Measurements from ENCODE around the gene SLC8A1. TPM values are rescaled to one million over a fixed set of nuclear protein-coding genes. Genes with fewer than 3 reads are reported as not detected.

The SLC8A1 gene
- total RNA-seq, 4 donors from 2014 or later, result 19.6 to 51.2 (median 31.2) TPM

DNA sequence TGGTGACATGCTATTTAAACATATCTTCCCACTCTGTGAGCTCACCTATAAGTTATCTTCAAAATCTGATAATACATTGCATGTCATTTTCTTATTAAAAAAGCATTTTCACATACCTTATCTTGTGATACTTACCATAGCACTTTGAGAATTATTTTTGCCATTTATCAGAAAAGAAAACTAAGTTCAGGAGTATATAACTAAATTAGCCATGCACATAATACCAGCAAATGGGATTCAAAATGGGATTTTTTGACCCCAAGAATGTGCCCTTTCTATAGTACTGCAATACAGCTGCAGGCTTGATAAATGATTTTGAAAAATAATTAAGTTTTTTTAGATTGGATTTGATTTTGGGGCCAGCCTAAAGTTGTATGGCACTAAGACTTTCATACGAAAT is 41.2 kb downstream of the SLC8A1 start:
- Histone ChIP-seq H3K27ac (no peak overlapping the region), H3K36me3 (no peaks in the 10 kb centered on the region), H3K27me3 (no peaks in the 10 kb centered on the region), H3K4me3 (no peak overlapping the region), H3K4me1 (no peaks in the 10 kb centered on the region), H3K9me3 (no peaks in the 10 kb centered on the region)
- DNase-seq, result no peak
- TF ChIP-seq, protein P1, sequence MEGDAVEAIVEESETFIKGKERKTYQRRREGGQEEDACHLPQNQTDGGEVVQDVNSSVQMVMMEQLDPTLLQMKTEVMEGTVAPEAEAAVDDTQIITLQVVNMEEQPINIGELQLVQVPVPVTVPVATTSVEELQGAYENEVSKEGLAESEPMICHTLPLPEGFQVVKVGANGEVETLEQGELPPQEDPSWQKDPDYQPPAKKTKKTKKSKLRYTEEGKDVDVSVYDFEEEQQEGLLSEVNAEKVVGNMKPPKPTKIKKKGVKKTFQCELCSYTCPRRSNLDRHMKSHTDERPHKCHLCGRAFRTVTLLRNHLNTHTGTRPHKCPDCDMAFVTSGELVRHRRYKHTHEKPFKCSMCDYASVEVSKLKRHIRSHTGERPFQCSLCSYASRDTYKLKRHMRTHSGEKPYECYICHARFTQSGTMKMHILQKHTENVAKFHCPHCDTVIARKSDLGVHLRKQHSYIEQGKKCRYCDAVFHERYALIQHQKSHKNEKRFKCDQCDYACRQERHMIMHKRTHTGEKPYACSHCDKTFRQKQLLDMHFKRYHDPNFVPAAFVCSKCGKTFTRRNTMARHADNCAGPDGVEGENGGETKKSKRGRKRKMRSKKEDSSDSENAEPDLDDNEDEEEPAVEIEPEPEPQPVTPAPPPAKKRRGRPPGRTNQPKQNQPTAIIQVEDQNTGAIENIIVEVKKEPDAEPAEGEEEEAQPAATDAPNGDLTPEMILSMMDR (IDR thresholded peaks at IDR 0.05), result no peak
- TF ChIP-seq POLR2A (IDR thresholded peaks at IDR 0.05), result no peak

DNA sequence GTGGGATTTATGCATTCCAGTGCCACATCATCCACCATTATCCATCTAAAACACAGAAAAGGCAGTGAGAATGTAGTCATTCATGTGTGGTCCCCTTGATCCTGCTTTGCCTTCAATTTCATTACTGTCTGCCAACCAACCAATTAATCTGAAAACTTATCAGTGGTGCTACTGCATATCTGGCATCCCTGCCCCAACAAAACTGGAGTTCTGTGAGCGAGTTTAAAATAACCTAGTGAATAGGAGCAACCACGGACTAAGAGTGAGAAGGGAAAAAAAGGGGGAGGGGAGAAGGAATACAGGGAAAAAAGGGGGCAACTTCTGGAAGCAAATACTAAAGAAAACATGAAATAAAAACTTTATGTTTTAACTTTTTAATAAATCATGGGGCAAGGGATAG is 42.2 kb downstream of the SLC8A1 start:
- Histone ChIP-seq H3K27ac (no peak overlapping the region), H3K9me3 (no peaks in the 10 kb centered on the region)

DNA sequence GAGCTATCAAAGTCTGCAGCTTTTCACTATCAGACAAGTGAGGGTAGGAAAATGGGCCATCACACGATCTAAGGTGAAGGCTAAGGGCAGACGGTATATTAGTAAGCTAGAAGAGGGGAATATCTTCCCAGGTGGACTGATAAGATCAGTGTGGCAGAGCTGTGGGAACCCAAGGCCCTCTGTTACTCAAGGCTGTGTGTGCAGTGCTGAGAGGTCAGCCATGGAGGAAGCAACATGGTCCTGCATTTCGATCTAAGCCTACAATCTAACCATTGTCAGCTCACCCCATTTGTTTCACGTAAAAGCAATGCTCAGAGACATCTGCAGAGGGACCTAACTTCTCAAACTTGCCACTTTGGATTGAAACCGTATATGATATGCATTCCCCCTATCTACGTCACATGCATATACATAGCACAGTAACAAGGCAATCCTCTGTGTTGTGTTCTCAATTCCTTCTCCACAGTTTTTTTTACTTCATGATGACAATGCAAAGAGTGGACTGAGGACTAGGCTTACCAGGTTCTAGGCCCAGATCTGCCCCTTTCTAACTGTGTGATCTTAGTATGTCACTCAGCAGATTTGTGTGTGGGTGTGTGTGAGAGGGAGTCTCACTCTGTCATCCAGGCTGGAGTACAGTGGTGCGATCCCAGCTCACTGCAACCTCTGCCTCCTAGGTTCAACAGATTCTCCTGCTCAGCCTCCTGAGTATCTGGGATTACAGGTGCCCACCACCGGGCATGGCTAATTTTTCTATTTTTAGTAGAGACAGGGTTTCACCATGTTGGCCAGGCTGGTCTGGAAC is 45.2 kb downstream of the SLC8A1 start:
- no peaks in the 10 kb centered on the region for H3K9me3 ChIP-seq
- H3K27ac ChIP-seq, result no peak overlapping the region
- H3K36me3 ChIP-seq, result no peaks in the 10 kb centered on the region
- TF ChIP-seq, protein P1 (IDR thresholded peaks at IDR 0.05), result no peak
- no peak for TF ChIP-seq POLR2A (IDR thresholded peaks at IDR 0.05)
- no peak for DNase-seq
- H3K4me3 ChIP-seq, result no peak overlapping the region
- H3K27me3 ChIP-seq, result no peaks in the 10 kb centered on the region
- no peaks in the 10 kb centered on the region for H3K4me1 ChIP-seq

More for the DNA sequence above, 42.2 kb downstream of the SLC8A1 start:
- no peaks in the 10 kb centered on the region for H3K27me3 ChIP-seq
- H3K4me3 ChIP-seq, result no peak overlapping the region
- no peaks in the 10 kb centered on the region for H3K36me3 ChIP-seq
- DNase-seq, result no peak
- no peaks in the 10 kb centered on the region for H3K4me1 ChIP-seq
- TF ChIP-seq POLR2A (IDR thresholded peaks at IDR 0.05), result no peak
- TF ChIP-seq, protein P1 (IDR thresholded peaks at IDR 0.05), result no peak

DNA sequence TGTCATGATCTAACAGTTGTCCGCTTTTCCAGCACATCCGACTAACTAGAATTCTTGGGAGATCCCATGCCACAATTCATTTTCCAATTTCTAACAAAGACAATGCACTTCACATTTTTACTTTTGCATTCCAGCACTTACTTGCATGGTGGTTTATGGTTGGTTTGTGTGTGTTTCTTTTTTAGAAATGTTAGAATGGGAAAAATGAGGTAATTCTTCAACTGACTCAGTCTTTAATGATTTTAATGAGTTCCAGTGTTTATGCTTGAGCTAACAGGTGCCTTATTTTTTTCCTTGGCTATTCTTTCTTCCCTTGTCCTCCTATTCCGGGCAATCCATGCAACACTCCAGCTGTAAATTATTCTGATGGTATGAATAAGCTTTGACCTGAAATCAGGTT is 46.4 kb downstream of the SLC8A1 start:
- no peak for DNase-seq
- H3K36me3 ChIP-seq, result no peaks in the 10 kb centered on the region
- H3K4me1 ChIP-seq, result no peaks in the 10 kb centered on the region
- H3K27me3 ChIP-seq, result no peaks in the 10 kb centered on the region
- no peak overlapping the region for H3K4me3 ChIP-seq
- TF ChIP-seq, protein P1 (IDR thresholded peaks at IDR 0.05), result no peak
- TF ChIP-seq POLR2A (IDR thresholded peaks at IDR 0.05), result no peak
- H3K9me3 ChIP-seq, result no peaks in the 10 kb centered on the region
- H3K27ac ChIP-seq, result no peak overlapping the region

DNA sequence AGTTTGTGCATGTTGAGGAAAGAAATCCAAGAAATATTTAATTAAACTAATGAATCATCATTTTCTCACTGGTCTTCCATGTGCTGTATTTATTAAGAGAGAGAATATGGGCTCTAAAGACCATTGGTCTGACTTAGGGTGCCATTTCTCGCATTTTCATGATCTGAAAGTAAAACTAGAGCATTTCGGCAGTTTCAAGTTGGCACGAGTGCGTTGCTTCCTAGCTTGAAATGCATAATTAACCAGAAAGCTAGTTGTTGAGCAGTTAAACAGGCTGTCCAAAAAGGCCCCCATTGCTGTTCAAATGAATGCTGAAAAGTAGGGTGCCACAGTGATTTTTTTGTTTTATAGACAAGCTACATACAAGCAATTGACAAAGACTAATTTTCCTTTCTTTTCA is 47.4 kb downstream of the SLC8A1 start:
- no peak for DNase-seq
- H3K9me3 ChIP-seq, result no peaks in the 10 kb centered on the region
- TF ChIP-seq, protein P1 (IDR thresholded peaks at IDR 0.05), result no peak
- TF ChIP-seq POLR2A (IDR thresholded peaks at IDR 0.05), result no peak
- H3K4me1 ChIP-seq, result no peaks in the 10 kb centered on the region
- no peaks in the 10 kb centered on the region for H3K27me3 ChIP-seq
- H3K27ac ChIP-seq, result no peak overlapping the region
- H3K4me3 ChIP-seq, result no peak overlapping the region
- H3K36me3 ChIP-seq, result no peaks in the 10 kb centered on the region

All from Peyer's patch (tissue), 4 donors.